SW 1271 (cell line): ENCODE measurements around the gene ELF1.

ENCODE experiments used
- DNase-seq, 2 experiments: peaks; one replicate each; lab custom pipeline; 2025; lab: John Stamatoyannopoulos, UW

The ELF1 gene

DNA sequence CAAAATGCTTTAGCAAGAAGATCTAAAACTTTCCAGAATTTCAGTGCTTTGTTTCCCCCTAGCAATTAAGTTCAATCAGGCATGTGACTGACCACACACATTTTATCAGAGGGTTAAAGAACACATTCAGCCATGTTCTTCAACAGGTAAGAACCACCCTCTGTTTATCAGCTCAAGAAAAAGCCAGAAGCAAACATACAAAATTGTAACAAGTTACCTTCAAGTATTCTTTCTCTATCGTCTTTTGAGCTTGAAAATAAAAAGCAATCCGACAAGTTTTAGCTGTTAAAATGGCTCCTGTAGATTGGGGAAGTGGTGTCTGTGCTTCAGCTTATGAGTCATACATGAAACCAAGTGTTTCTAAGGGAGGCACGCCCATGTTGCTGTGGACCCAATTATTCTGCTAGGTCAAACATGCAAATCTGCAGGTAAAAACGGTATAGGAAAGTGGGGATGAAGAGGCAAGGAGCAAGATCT lies at the start of gene ELF1:
ELF1 (minus strand) TSS at position 306 of the 477 bp plus-strand sequence. CDS start 37,262 bp downstream, outside the sequence.
- peak; percentile 13 to 42 for DNase-seq

GRCh38 chr13:41065078-41065477 lies 46.0 kb upstream of the ELF1 start:
- no peak for DNase-seq

- DNase-seq = peak in 1 of 2 experiments; percentile 45
Observed at GRCh38 chr13:41064493-41064892, 45.4 kb upstream of the ELF1 start.

GRCh38 chr13:41061914-41062837 lies 43.1 kb upstream of the ELF1 start:
- peak; percentile 45 to 85 for DNase-seq

- peak; percentile 87 to 95 for DNase-seq
Observed at GRCh38 chr13:41061075-41061913, 42.2 kb upstream of the ELF1 start, which contains the start of gene WBP4. TSS of gene WBP4 (plus strand) at chr13:41061509. CDS start at chr13:41061674, 165 bp downstream.

GRCh38 chr13:41060724-41061074 lies 41.6 kb upstream of the ELF1 start:
- DNase-seq = peak; percentile 58 to 80

DNA sequence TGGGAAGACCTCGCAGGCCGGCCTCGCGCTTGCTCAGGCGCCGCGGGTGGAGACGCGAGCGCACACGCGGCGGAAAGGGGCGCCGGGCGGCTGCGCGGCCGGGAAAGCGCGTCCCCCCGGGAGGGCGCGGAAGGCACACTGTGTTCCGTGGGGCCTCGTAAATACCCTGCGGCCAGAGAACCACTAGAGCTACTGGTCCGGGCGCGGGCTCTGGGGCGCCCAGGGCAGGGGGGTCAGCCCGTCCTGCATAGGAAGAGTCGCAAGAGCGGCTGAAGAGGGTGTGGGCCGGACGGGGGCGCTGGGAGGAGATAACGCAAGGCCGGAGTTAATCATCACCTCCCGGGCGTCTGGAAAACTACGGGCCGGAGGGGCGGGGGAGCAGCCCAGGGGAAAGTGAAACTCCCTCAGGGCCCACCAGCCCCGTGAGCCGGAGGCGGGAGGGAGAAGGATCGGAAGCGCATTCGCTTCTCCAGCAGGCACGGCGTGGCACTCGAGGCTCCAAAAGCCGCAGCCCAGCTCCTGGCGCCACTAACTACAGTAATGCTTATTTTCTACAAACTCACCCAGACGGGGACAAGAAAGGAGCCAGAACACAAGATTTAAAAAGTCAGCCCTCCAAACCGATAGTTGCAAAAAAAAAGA lies 41.1 kb upstream of the ELF1 start:
- DNase-seq = peak; percentile 69 to 81

DNA sequence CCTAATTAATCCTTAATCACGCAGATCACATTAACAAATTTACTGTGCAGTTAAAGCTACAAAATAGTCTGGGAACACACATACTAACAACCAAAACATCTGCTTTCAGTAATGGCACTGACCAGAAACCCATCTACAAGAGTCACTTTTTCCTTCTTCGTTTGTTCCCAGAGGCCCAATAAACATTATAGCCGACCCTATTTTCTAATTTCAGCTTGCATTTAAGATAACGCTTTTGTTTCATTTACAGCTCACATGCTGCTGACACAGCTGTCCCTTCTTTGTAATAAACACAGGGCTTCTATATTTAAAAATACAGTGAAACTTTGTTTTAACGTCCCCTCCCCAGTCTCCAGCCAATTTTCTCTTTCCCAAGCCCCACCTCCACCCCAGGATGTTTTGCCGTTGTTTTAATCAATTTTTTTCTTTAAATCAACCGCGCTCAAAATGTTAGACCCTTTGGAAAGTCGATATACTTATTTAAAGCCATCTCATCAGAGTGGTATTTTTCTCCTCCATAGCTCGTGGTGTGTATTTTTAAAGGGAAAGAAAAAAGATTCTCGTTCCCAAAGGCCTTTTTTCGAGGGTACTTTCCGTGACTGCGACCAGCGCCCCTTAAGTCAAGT lies 40.5 kb upstream of the ELF1 start:
- DNase-seq = peak in 1 of 2 experiments; percentile 32

DNA sequence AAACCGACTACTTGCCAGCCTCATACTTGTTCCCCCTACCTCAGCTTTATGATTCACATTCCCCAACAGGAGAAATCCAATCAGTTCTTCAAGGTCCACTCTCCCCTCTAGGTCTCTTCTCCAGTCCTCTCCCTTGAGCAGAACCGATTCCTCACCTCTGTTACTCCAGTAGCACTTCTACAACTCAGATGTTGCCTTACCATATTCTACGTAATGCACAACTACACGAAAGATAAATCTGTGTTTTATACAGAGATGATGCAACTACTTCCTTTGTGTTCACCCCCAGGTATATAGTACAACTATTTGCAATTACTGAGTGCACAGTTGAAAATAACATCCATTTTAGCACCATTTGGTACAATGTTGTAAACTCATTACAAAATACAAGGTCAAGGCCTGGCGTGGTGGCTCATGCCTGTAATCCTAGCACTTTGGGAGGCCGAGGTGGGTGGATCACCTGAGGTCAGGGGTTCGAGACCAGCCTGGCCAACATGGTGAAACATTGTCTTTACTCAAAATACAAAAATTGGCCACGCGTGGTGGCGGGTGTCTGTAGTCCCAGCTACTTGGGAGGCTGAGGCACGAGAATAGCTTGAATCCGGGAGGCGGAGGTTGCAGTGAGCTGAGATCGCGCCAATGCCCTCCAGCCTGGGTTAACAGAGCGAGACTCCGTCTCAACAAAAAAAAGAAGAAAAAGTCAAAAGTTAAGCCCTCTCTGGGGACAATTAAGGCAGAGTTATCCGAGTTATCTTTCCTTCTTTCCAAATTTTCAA lies 39.4 kb upstream of the ELF1 start:
- DNase-seq = no peak

GRCh38 chr13:41056826-41057711 lies 38.0 kb upstream of the ELF1 start:
- no peak for DNase-seq

- no peak for DNase-seq
Observed at GRCh38 chr13:41056194-41056593, 37.1 kb upstream of the ELF1 start.

DNA sequence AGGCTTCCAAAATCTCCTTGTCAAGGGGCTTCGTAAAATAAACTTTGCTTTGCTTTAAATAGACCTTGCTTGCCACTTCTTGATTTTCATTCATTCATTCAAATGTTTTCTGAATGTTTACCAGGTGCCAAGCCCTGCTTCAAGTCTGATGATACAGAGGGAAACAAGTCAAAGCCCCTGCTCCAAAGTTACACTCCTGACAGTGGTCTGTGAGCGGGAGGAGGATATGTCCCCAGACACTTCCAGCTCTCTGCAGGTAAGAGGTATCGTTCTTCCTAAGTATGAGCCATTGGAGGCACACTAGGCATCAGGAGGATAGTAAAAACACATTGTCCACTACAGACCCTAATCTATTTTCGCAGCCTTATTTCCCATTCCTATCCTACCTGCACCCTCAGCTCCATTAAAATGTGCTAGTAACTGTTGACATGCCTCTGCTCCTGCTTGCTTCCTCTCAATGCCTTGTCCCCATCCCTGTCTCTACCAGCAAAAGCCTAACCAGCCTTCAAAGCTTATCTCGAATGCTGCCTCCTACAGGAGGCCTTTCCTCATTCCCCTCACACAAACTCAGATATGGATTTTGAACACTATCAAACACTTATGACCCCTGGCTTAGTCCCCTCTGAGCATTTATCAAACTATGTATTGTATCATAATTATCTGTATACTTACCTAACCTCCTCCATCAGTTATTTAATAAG lies 36.0 kb upstream of the ELF1 start:
- DNase-seq = peak in 1 of 2 experiments; percentile 8

DNA sequence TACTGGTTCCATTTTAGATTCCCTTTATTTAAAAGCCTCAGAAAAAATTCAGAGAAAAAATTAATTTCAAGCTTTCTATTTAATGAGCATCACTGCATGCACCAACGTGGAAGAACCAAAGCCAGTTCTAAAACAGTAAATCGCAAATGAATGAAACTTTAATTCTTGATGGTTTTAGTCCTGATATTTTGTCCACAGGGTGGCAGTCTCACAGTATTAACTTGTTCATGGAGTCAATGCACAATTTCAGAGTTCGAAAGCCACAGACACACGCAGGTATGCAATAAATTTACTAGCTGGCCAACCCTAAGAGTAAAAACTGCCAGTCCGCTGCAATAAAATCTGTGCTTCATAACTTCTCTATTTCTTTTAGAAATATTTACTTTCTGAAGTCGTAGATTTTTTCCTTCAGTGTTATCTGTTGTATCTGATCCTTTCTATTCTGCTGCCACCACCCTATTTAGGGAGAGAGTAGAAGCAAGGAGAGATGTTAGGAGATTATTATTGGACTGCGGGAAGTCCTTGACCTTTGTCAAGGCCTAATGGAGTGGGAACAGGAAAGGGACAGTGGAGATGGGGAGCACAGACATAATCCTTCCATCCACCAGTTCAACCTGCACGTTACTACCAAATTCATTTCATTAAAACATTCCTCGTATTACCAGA lies 35.2 kb upstream of the ELF1 start:
- peak; percentile 13 to 50 for DNase-seq

- no peak for DNase-seq
Observed at GRCh38 chr13:41053384-41053826, 34.3 kb upstream of the ELF1 start.

GRCh38 chr13:41052441-41052840 lies 33.3 kb upstream of the ELF1 start:
- DNase-seq = no peak

- DNase-seq = no peak
Observed at GRCh38 chr13:41049480-41050440, 30.6 kb upstream of the ELF1 start.

GRCh38 chr13:41048640-41049039 lies 29.5 kb upstream of the ELF1 start:
- DNase-seq = no peak
